Pancreas (tissue), 10 donors: ENCODE data around the gene TRIM9. TPM values are rescaled to one million over a fixed set of nuclear protein-coding genes. Genes with fewer than 3 reads are reported as not detected.
"Not testable (repeated sequence)": the region's sequence is repeated elsewhere in the genome, so short reads cannot be mapped to it uniquely, and the experiment has no call there.

Experiments
- ATAC-seq, 4 donors: fragments of 200-7000 bp; cut with Tn5 transposase; one replicate each; pipeline versions ENCODE4 v1.8.0 to v1.9.1; 2020; ENCODE audit warnings: mild to moderate bottlenecking in 4 of 4, moderate library complexity in 4 of 4
- DNase-seq, 6 donors: peaks; one replicate each; pipeline ENCODE4 v3.0.0-alpha.2; 2020
- FAIRE-seq: peaks from 2 replicates; lab custom pipeline; 2012; peaks lifted over from hg19 to GRCh38; lab: Jason Lieb, UNC
- H3K27ac ChIP-seq, 4 donors: fragments of 200-600 bp; sonication (generic); 1 replicate in 3 of 4; 2 replicates in 1 of 4; pipeline versions ENCODE4 v1.5.0 to v1.8.0; 2020
- H3K27me3 ChIP-seq, 4 donors: fragments of 200-600 bp; one replicate each; pipeline ENCODE4 v1.8.0; 2021
- H3K36me3 ChIP-seq, 3 donors: fragments of 200-600 bp; sonication (generic) in 1 of 3; one replicate each; pipeline versions ENCODE4 v1.5.0 to v1.8.0; 2020 to 2021
- H3K4me1 ChIP-seq, 3 donors: fragments of 200-600 bp; one replicate each; pipeline ENCODE4 v1.8.0; 2021
- H3K4me3 ChIP-seq, 4 donors: fragments of 200-600 bp; sonication (generic) in 2 of 4; one replicate each; pipeline versions ENCODE4 v1.5.0 to v1.8.0; 2020 to 2021
- H3K9me3 ChIP-seq, 4 donors: fragments of 200-600 bp; one replicate each; pipeline ENCODE4 v1.8.0; 2021
- WGBS, 2 donors: extraction: QIAGEN DNeasy Blood & Tissue Kit; methylation state at CpG; one replicate each; pipeline ENCODE4 v1.1.7; 2013; 5-methylcytosine and 5-hydroxymethylcytosine counted together
- intact Hi-C, 3 donors: fragments of 100-400 bp; cut with DNase I; formaldehyde crosslinking; loops; one replicate each; pipeline versions ENCODE4 v1.11.1 to v1.14.2; 2022
- polyA plus RNA-seq, 2 donors: library from polyadenylated mRNA; stranded (reverse); fragments of 200-250 nt; gene quantifications; one replicate each; pipeline ENCODE4 v1.2.3, GENCODE V29; 2013
- total RNA-seq, 6 donors: library from RNA; stranded (reverse); fragmentation: NEBNext Ultra II Directional in 4 of 6; extraction: Animal tissue kit (Norgen Biotek cat#: 25700) in 4 of 6; gene quantifications; one replicate each; pipeline versions ENCODE4 v1.2.1 to v1.2.4, GENCODE V29; 2021 to 2023
- TF ChIP-seq, protein P1 (sequence below), 4 donors: fragments of 200-600 bp; sonication (generic) in 3 of 4; IDR thresholded peaks; one replicate each; pipeline versions ENCODE4 v1.5.0 to v1.8.0; 2021; ENCODE audit warnings: antibody characterized with exemption in 4 of 4
- donor health status: healthy with polysubstance abuse.
- donor health status: DM: no; HTN: no; CAD: no; lungs with moderate emphysema.
- donor health status: DM: no; HTN: no; CAD: no.
- donor health status: control.
- donor health status: control.
- donor health status: Bipolar disorder and iron deficiency.
- donor health status: DM: yes; HTN: yes; CAD: no.
- donor health status: DM: no; HTN: no; CAD: no.
- donor health status: DM: no; HTN: no; CAD: no.
- donor health status: DM: yes; HTN: yes; CAD: no.

TRIM9 gene
- total and polyA plus RNA-seq, 8 donors, result 0.25 to 3.4 (median 0.79) TPM

DNA sequence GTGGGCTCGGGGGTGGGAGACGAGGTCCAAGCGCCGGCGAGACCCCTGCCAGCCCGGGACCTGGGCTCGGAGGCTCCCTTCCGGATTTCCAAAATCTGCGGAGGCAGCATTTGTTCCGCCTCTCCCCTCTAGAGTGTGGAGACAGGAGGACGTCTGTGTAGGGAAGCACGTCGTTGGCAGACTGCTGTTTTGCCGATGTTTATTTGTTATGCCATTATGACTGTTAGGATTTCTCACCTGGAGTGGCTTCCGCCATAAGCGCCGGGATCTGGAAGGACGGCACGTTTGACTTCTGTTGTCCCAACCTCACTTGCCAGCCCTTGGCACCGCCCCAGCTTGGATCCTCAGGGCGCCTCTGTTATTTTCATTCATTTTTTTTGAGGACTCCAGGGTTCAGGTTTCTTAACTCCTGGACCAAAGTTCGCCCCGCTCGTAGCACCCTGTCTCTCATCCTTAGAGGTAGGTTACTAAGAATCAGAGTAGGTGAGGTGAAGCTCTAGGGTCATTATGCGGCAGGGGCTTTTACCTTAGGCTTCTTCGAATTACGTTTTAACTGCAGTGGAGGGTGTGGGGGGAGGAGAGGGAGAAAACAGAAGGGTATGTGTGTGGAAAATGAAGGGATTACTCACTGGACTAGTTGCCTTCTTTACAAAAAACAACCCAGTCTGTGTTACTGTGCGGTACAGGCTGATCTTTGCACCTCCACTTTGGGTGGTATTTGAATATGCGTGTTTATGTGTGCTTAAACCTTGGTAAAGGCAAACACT, 150.1 kb downstream of the TRIM9 start:
- 4 to 6% methylated on average over 29 of the region's 29 CpGs for WGBS, 2 donors

DNA sequence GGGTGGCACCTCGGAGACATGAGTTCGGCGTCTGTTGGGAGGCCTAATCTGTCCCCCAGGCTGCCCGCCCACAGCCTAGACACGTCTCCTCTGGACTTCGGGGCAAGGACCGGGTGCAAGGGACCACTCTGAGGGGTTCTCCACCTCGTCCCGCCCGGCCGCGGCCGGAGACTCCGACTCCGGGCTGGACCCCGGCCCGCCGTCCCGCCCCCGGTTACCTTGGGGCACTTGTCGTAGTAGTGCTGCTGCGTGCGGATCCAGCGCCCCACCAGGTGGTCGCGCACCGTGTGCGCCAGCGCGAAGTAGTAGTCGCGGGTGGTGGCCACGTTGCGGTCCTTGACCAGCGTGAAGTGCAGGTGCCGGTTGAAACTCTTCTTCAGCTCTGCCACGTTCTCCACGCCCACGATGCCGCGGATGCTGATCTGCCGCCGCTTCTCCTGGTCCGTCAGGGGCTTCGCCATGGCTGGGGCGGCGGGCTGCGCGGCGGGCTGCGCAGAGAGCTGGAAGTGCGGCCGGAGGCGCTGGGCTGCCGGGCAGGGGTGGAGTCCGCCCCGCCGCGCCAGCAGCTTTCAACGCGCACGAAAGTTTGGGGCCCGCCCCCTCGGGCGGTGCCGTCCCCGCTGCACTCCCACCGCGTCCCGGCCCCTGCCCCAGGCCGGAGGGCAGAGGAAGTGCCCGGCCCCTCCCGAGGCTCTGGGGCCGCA, 150.8 kb downstream of the TRIM9 start, which contains the start of gene PYGL:
TSS of gene PYGL (minus strand) at position 541 of the 704 bp plus-strand sequence. CDS start at position 461, 80 bp downstream.
- intact Hi-C loops, result no loop called here

More for the DNA sequence above, 150.1 kb downstream of the TRIM9 start:
- ATAC-seq, result peak; percentile 44 to 64 (median 54)
- peak overlapping the region in 3 of 4 donors; percentile 35 to 77 (median 64) for H3K27ac ChIP-seq
- H3K27me3 ChIP-seq, result no peaks in the 10 kb centered on the region
- H3K9me3 ChIP-seq, result no peaks in the 10 kb centered on the region
- peak; percentile 18 to 72 (median 46) for DNase-seq
- TF ChIP-seq, protein P1, sequence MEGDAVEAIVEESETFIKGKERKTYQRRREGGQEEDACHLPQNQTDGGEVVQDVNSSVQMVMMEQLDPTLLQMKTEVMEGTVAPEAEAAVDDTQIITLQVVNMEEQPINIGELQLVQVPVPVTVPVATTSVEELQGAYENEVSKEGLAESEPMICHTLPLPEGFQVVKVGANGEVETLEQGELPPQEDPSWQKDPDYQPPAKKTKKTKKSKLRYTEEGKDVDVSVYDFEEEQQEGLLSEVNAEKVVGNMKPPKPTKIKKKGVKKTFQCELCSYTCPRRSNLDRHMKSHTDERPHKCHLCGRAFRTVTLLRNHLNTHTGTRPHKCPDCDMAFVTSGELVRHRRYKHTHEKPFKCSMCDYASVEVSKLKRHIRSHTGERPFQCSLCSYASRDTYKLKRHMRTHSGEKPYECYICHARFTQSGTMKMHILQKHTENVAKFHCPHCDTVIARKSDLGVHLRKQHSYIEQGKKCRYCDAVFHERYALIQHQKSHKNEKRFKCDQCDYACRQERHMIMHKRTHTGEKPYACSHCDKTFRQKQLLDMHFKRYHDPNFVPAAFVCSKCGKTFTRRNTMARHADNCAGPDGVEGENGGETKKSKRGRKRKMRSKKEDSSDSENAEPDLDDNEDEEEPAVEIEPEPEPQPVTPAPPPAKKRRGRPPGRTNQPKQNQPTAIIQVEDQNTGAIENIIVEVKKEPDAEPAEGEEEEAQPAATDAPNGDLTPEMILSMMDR (IDR thresholded peaks at IDR 0.05), result no peak
- no peak for FAIRE-seq
- no peaks in the 10 kb centered on the region for H3K36me3 ChIP-seq
- no peaks in the 10 kb centered on the region for H3K4me1 ChIP-seq
- H3K4me3 ChIP-seq, result peak overlapping the region; percentile 59 to 84 (median 69)
- intact Hi-C loops, result no loop called here

DNA sequence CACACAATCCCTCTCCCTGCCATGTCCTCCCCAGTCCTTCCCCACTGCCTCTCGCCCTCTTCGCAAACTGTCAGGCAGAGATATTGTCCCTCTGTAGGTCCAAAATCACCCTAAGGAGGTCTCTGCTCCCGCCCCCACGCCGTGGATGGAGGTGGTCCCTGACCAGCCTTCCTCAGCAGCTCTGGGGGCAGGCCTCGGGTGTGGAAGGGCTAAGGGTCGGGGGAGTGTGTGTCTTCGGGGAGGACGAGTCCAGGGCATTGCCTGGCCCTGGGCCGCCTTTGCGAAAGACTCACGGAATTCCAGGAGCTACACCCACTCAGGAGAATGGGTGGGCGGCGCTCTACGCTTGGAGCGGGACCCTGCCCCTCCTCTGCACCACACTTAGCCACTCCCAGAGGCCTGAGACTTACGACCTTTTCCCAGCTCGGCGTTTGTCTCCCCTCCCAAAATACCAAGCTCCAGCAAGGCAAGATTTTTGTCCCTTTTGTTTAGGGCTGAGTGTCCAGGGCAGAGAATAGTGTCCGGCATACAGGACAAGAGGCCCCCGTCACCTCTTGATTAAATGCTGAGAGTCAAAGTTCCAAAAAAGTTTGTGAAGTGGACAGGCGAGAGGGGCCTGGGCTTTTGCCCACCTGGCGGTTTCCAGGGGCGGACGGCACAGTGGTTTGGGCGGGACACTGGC, 151.5 kb downstream of the TRIM9 start:
- DNase-seq, result peak in 5 of 6 donors; percentile 16 to 71 (median 33)
- TF ChIP-seq, protein P1 (IDR thresholded peaks at IDR 0.05), result no peak
- 27 to 33% methylated on average over 26 of the region's 26 CpGs for WGBS, 2 donors
- no peaks in the 10 kb centered on the region for H3K27me3 ChIP-seq
- H3K9me3 ChIP-seq, result no peaks in the 10 kb centered on the region
- intact Hi-C loops, result no loop called here
- no peaks in the 10 kb centered on the region for H3K4me1 ChIP-seq
- FAIRE-seq, result no peak
- peak; percentile 38 to 59 (median 51) for ATAC-seq
- H3K27ac ChIP-seq, result peak overlapping the region in 1 of 4 donors; percentile 77
- H3K36me3 ChIP-seq, result no peaks in the 10 kb centered on the region
- H3K4me3 ChIP-seq, result peak overlapping the region; percentile 59 to 84 (median 69)

More for the DNA sequence above, 150.8 kb downstream of the TRIM9 start, which contains the start of gene PYGL:
- H3K4me3 ChIP-seq, result peak within 1 kb of the TSS; percentile 59 to 84 (median 69)
- no peaks in the 10 kb centered on the region for H3K36me3 ChIP-seq
- TF ChIP-seq, protein P1 (IDR thresholded peaks at IDR 0.05), result no peak
- no peaks in the 10 kb centered on the region for H3K27me3 ChIP-seq
- ATAC-seq (peak; percentile 92 to 96 (median 95)), FAIRE-seq (no peak), DNase-seq (peak; percentile 59 to 87 (median 70))
- H3K27ac ChIP-seq, result peak within 1 kb of the TSS in 3 of 4 donors; percentile 35 to 77 (median 64)
- H3K4me1 ChIP-seq, result no peaks in the 10 kb centered on the region
- H3K9me3 ChIP-seq, result no peaks in the 10 kb centered on the region
- 0 to 1% methylated on average over 59 to 74 of the region's 74 CpGs for WGBS, 2 donors

DNA sequence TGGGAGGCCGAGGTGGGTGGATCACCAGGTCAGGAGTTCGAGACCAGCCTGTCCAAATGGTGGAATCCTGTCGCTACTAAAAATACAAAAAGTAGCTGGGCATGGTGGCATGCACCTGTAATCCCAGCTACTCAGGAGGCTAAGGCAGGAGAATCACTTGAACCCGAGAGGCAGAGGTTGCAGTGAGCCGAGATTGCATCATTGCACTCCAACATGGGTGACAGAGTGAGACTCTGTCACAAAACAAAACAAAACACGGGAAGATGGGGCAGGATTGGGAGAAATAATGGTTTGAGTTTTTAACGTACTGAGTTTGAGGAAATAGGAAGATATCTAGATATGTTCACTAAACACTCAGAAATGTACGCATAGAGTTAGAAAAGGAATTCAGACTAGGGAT, 153.3 kb downstream of the TRIM9 start:
- H3K4me3 ChIP-seq, DNase-seq, H3K27me3 ChIP-seq, intact Hi-C loops, H3K27ac ChIP-seq, ATAC-seq, H3K4me1 ChIP-seq, FAIRE-seq, H3K9me3 ChIP-seq, H3K36me3 ChIP-seq: not testable (repeated sequence)
- 95% methylated on average over 8 of the region's 8 CpGs for WGBS, 2 donors

DNA sequence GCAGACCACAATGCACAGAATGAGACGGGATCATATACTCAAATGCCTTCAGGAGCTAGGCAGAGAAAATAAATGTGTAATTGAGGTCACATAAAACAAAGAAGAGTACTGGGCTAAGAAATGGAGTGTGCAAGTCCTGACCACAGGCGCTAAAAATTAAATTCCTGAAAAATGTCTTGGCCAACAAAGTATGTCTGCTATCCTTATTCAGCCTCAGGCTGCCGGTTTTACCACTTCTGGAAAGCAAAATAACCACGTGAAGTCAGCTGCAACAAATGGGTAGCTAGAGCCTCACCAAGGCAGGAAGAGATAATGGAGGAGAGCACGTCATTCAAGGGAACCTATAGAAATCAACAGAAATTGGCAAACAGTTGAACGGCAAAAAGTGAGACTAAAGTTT, 153.8 kb downstream of the TRIM9 start:
- Histone ChIP-seq H3K4me1 (no peaks in the 10 kb centered on the region), H3K36me3 (no peaks in the 10 kb centered on the region), H3K9me3 (no peaks in the 10 kb centered on the region), H3K27ac (no peak overlapping the region), H3K27me3 (no peaks in the 10 kb centered on the region), H3K4me3 (no peak overlapping the region)
- DNase-seq (no peak), ATAC-seq (no peak), FAIRE-seq (no peak)
- TF ChIP-seq, protein P1 (IDR thresholded peaks at IDR 0.05), result no peak
- 85 to 89% methylated on average over 6 of the region's 6 CpGs for WGBS, 2 donors
- intact Hi-C loops, result no loop called here
